Breast epithelium (tissue), 4 donors: ENCODE measurements around the gene SERAC1. TPM values are rescaled to one million over a fixed set of nuclear protein-coding genes. Genes with fewer than 3 reads are reported as not detected.

Source experiments
- DNase-seq, 2 donors: peaks; one replicate each; pipeline ENCODE4 v3.0.0-alpha.2; 2019; ENCODE audit warnings: low spot score in 2 of 2
- H3K27ac ChIP-seq, 2 donors: fragments of 200-600 bp; sonication (generic) in 1 of 2; one replicate each; pipeline ENCODE4 v1.5.1; 2016 to 2019; ENCODE audit warnings: mild to moderate bottlenecking in 1 of 2
- H3K27me3 ChIP-seq, 2 donors: fragments of 200-600 bp; sonication (generic) in 1 of 2; one replicate each; pipeline versions ENCODE4 v1.5.1 to v1.6.0; 2017 to 2019; ENCODE audit warnings: control low read depth in 1 of 2, mild to moderate bottlenecking in 1 of 2
- H3K36me3 ChIP-seq: fragments of 200-600 bp; one replicate; pipeline ENCODE4 v1.5.1; 2019
- H3K4me1 ChIP-seq, 2 donors: fragments of 200-600 bp; sonication (generic); one replicate each; pipeline ENCODE4 v1.5.1; 2016 to 2019; ENCODE audit warnings: control low read depth in 1 of 2
- H3K4me3 ChIP-seq, 3 donors: fragments of 200-600 bp; sonication (generic); 1 replicate in 2 of 3; 2 replicates in 1 of 3; pipeline ENCODE4 v1.5.1; 2016 to 2019; ENCODE audit warnings: mild to moderate bottlenecking in 3 of 3, moderate library complexity in 2 of 3
- H3K9me3 ChIP-seq, 2 donors: fragments of 200-600 bp; sonication (generic) in 1 of 2; one replicate each; pipeline ENCODE4 v1.5.1; 2016 to 2019; ENCODE audit warnings: control low read depth in 1 of 2
- POLR2A ChIP-seq: fragments of 450-650 bp; IDR thresholded peaks from one replicate; pipeline ENCODE4 v1.6.1; 2016; ENCODE audit warnings: antibody characterized with exemption, mild to moderate bottlenecking, moderate library complexity
- POLR2AphosphoS5 ChIP-seq, 3 donors: sonication (generic); formaldehyde crosslinking; IDR thresholded peaks; one replicate each; pipeline ENCODE4 v1.6.1; 2017; ENCODE audit warnings: antibody characterized with exemption in 3 of 3
- intact Hi-C: fragments of 100-400 bp; cut with DNase I; formaldehyde crosslinking; loops from one replicate; pipeline ENCODE4 v1.15.1; 2023; ENCODE audit warnings: low total_unique reads
- total RNA-seq, 3 donors: library from RNA; depleted of rRNA; stranded (reverse); fragments of >200 nt; gene quantifications; one replicate each; pipeline ENCODE4 v1.1.0, GENCODE V29; 2016
- TF ChIP-seq, protein P1 (sequence below), 3 donors: fragments of 450-650 bp; IDR thresholded peaks; one replicate each; pipeline ENCODE4 v1.5.1; 2016 to 2017; ENCODE audit warnings: antibody characterized with exemption in 3 of 3, mild to moderate bottlenecking in 3 of 3, moderate library complexity in 3 of 3

Gene SERAC1
- total RNA-seq, 3 donors from 2014 or later, result 8.5 to 15.7 (median 9.2) TPM

GRCh38 chr6:158143700-158144099 is 24.4 kb downstream of the SERAC1 start:
- Histone ChIP-seq H3K36me3 (no peaks in the 10 kb centered on the region), H3K27ac (no peak overlapping the region), H3K27me3 (no peaks in the 10 kb centered on the region), H3K9me3 (no peaks in the 10 kb centered on the region), H3K4me1 (no peaks in the 10 kb centered on the region), H3K4me3 (no peak overlapping the region)
- intact Hi-C loops, result no loop called here
- DNase-seq, result no peak
- no peak for TF ChIP-seq POLR2A
- TF ChIP-seq, protein P1, sequence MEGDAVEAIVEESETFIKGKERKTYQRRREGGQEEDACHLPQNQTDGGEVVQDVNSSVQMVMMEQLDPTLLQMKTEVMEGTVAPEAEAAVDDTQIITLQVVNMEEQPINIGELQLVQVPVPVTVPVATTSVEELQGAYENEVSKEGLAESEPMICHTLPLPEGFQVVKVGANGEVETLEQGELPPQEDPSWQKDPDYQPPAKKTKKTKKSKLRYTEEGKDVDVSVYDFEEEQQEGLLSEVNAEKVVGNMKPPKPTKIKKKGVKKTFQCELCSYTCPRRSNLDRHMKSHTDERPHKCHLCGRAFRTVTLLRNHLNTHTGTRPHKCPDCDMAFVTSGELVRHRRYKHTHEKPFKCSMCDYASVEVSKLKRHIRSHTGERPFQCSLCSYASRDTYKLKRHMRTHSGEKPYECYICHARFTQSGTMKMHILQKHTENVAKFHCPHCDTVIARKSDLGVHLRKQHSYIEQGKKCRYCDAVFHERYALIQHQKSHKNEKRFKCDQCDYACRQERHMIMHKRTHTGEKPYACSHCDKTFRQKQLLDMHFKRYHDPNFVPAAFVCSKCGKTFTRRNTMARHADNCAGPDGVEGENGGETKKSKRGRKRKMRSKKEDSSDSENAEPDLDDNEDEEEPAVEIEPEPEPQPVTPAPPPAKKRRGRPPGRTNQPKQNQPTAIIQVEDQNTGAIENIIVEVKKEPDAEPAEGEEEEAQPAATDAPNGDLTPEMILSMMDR (IDR thresholded peaks at IDR 0.05), result no peak
- no peak for TF ChIP-seq POLR2AphosphoS5 (IDR thresholded peaks at IDR 0.05)

DNA sequence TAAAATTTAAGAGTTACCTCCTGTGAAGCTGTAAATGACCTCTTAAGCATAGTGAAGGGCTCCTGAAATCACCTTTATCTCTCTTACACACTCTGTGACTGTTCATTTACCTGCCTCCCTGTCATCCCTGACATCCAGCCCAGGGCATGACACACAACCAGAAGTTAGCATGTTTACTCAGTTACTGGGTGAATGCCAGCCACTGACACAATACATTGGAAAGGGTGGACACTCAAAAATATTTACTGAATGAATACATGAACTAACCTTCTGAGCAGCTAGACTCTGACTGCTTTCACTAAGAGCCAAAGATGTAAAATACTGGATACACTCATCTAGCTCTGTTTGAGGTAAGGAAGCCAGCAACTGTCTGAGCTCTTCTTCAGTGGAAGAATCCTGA is 25.3 kb downstream of the SERAC1 start:
- no peaks in the 10 kb centered on the region for H3K36me3 ChIP-seq
- DNase-seq, result peak; percentile 35 to 58
- no peak overlapping the region for H3K27ac ChIP-seq
- H3K4me1 ChIP-seq, result no peaks in the 10 kb centered on the region
- H3K9me3 ChIP-seq, result no peaks in the 10 kb centered on the region
- H3K4me3 ChIP-seq, result no peak overlapping the region
- intact Hi-C loops, result no loop called here
- no peaks in the 10 kb centered on the region for H3K27me3 ChIP-seq
- TF ChIP-seq POLR2AphosphoS5 (IDR thresholded peaks at IDR 0.05) (no peak), POLR2A (no peak)
- TF ChIP-seq, protein P1 (IDR thresholded peaks at IDR 0.05), result no peak

DNA sequence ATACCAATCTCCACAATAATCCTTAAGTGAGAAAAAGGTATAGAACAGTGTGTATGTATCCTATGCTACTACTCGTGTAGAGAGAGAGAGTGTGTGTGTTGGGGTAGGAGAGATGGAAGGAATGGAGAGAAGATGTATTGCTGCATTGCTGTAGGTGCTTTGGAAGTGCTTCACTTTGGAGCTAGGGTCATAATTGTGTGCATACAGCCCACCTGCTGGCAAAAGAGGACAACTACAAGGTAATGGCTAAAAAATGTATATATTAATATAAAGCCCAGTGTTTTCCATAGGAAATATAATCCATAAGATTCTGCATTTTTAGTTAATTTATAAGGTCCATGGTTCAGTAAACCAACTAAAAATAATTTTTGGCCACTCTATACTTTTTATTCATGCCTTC is 36.1 kb downstream of the SERAC1 start:
- no peak for DNase-seq
- Histone ChIP-seq H3K4me1 (no peaks in the 10 kb centered on the region), H3K27ac (no peak overlapping the region), H3K27me3 (no peaks in the 10 kb centered on the region), H3K9me3 (no peaks in the 10 kb centered on the region), H3K4me3 (no peak overlapping the region), H3K36me3 (no peaks in the 10 kb centered on the region)
- intact Hi-C loops, result no loop called here
- TF ChIP-seq POLR2AphosphoS5 (IDR thresholded peaks at IDR 0.05) (no peak), POLR2A (no peak)
- TF ChIP-seq, protein P1 (IDR thresholded peaks at IDR 0.05), result no peak

DNA sequence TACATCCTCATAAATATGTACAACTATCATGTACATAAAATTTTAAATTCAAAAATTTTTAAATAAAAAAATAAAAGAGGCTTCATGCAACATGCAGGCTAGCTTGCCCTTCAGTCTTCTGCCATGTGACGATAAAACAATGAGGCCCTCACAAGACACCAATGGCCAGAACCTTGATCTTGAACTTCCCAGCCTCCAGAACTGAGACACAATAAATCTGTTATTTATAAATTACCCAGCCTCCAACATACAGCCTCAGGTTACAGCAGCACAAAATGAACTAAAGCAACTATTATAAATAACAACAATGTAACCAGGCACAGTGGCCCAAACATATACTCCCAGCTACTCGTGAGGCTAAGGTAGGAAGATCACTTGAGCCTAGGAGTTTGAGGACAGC is 42.8 kb downstream of the SERAC1 start:
- intact Hi-C loops, result no loop called here
- DNase-seq, result no peak
- Histone ChIP-seq H3K4me3 (no peak overlapping the region), H3K27ac (no peak overlapping the region), H3K9me3 (no peaks in the 10 kb centered on the region), H3K27me3 (no peaks in the 10 kb centered on the region), H3K4me1 (no peaks in the 10 kb centered on the region), H3K36me3 (no peaks in the 10 kb centered on the region)
- TF ChIP-seq POLR2AphosphoS5 (IDR thresholded peaks at IDR 0.05), result no peak
- TF ChIP-seq POLR2A, result no peak
- TF ChIP-seq, protein P1 (IDR thresholded peaks at IDR 0.05), result no peak

DNA sequence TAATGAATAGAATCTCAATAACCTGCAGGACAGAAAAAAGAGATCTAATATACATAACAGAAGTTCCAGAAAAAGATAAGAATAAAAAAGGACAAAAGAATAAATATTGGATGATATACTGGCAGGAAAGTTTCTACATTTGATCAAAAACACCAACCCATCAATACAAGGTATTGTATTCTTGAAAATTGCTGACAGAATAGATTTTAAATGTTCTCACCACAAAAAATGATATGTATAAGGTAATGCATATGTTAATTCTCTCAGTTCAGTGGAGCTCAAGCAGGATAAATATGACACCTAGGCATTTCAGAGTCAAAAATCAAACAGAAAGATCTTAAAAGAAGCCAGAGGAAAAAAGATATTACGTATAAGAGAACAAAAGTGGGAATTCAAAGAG is 43.8 kb downstream of the SERAC1 start:
- intact Hi-C loops, result no loop called here
- no peaks in the 10 kb centered on the region for H3K9me3 ChIP-seq

More for the DNA sequence above, 43.8 kb downstream of the SERAC1 start:
- Histone ChIP-seq H3K27ac (no peak overlapping the region), H3K4me3 (no peak overlapping the region), H3K36me3 (no peaks in the 10 kb centered on the region), H3K27me3 (no peaks in the 10 kb centered on the region), H3K4me1 (no peaks in the 10 kb centered on the region)
- no peak for TF ChIP-seq POLR2A
- TF ChIP-seq, protein P1 (IDR thresholded peaks at IDR 0.05), result no peak
- no peak for TF ChIP-seq POLR2AphosphoS5 (IDR thresholded peaks at IDR 0.05)
- DNase-seq, result no peak
